Activated naive CD4-positive, alpha-beta T cell treated with anti-CD3 and anti-CD28 coated beads for 36 hours (primary cell): Measurements from ENCODE around the gene ASMTL. TPM values are rescaled to one million over a fixed set of nuclear protein-coding genes. Genes with fewer than 3 reads are reported as not detected.
"Not testable (repeated sequence)": the region's sequence is repeated elsewhere in the genome, so short reads cannot be mapped to it uniquely, and the experiment has no call there.

ENCODE experiments used
- CTCF ChIA-PET: fragments of 350-600 bp; sonication (Branson Sonifier 250); formaldehyde crosslinking; loops from one replicate; lab custom pipeline; 2021; ENCODE audit warnings: antibody characterized with exemption; lab: Charles Lee
- DNase-seq: peaks from one replicate; pipeline ENCODE4 v3.0.0-alpha.2; 2020
- H3K27ac Mint-ChIP-seq: one replicate; pipeline ENCODE4 v1.8.0; 2021; ENCODE audit warnings: mild to moderate bottlenecking, mixed read lengths
- H3K27me3 Mint-ChIP-seq: one replicate; pipeline ENCODE4 v1.8.0; 2021; ENCODE audit warnings: low read depth, mixed read lengths
- H3K36me3 Mint-ChIP-seq: one replicate; pipeline ENCODE4 v1.8.0; 2021; ENCODE audit warnings: low read depth, mixed read lengths
- H3K4me1 Mint-ChIP-seq: one replicate; pipeline ENCODE4 v1.8.0; 2021; ENCODE audit warnings: low read depth, mixed read lengths
- H3K4me3 Mint-ChIP-seq: one replicate; pipeline ENCODE4 v1.8.0; 2021; ENCODE audit warnings: mild to moderate bottlenecking, moderate library complexity, mixed read lengths
- H3K9me3 Mint-ChIP-seq: one replicate; pipeline ENCODE4 v1.8.0; 2021; ENCODE audit warnings: mixed read lengths
- intact Hi-C: fragments of 100-400 bp; cut with micrococcal nuclease; formaldehyde crosslinking; loops from one replicate; pipeline ENCODE4 v1.15.1; 2023
- total RNA-seq, 2 experiments: library from RNA; stranded (reverse); gene quantifications; one replicate each; pipeline ENCODE4 v1.2.3, GENCODE V29; 2021

Gene ASMTL
- total RNA-seq, 2 experiments from 2014 or later: 45.1 to 47.2 TPM

DNA sequence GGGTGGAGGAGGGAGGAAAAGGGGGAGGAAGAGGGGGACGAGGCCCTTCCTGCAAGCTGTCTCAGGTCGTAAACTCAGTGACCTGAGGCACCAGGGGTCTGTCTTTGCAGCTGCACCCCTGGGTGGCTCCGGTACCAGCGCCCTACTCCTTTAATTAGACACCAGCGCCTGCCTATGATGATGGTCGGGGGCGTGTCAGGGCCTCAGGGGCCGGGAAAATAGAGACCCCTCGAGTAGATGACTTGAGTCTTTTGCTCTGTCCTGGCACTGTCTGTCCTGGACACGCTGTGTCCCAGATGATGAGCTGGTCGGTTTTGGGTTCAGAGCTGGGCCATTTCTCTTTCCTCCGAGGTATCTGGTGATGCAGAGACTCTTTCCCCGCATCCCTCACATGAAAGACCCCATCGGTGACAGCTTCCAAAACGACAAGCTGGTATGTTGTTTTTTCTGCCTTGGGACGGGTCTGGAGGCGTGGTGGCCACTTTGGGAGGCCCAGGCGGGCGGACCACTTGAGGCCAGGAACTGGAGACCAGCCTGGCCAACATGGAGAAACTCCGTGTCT lies 72.0 kb downstream of the ASMTL start:
- Mint-ChIP-seq H3K36me3 (peaks cover 20% of the 10 kb centered on the region), H3K27me3 (no peaks in the 10 kb centered on the region), H3K27ac (no peak overlapping the region), H3K4me3 (no peak overlapping the region), H3K9me3 (no peaks in the 10 kb centered on the region), H3K4me1 (peaks cover 3% of the 10 kb centered on the region)
- no peak for DNase-seq
- CTCF ChIA-PET: no interaction called here
- intact Hi-C loops: no loop called here

DNA sequence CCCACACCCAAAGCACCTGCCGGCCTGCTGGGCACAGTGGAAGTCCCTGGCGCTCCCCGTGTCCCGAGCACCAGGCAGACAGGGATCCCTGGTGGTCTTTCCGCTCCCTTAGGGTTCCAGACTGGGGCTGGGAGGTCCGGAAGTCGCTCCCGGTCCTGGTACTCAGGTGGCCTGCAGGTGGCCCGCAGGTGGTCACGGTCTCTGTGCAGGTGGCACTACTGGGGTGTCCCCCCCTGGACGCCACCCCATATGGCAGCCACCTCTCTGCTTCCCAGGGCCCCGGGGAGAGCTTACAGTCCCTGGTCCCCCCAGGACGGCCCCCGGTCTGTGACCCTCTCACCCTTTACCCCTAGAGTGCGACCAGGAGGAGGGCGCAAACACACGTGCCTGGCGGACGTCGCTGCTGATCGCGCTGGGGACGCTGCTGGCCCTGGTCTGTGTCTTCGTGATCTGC lies 74.4 kb downstream of the ASMTL start:
- no peaks in the 10 kb centered on the region for H3K27me3 Mint-ChIP-seq
- no peaks in the 10 kb centered on the region for H3K9me3 Mint-ChIP-seq
- no peak overlapping the region for H3K27ac Mint-ChIP-seq
- peaks cover 3% of the 10 kb centered on the region for H3K4me1 Mint-ChIP-seq
- peaks cover 4% of the 10 kb centered on the region for H3K36me3 Mint-ChIP-seq
- H3K4me3 Mint-ChIP-seq: no peak overlapping the region
- intact Hi-C loops: no loop called here
- CTCF ChIA-PET: no interaction called here
- DNase-seq: no peak

DNA sequence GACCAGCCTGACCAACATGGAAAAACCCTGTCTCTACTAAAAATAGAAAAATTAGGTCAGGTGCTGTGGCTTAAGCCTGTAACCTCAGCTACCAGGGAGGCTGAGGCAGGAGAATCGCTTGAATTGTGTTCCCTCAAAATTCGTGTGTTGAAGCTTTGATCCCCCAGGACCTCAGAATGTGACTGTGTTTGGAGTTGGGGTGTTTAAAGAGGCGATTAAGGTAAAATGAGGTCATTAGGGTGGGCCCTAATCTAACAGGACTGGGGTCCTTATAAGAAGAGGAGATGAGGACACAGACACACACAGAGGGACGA lies 84.4 kb downstream of the ASMTL start:
- no peaks in the 10 kb centered on the region for H3K4me1 Mint-ChIP-seq
- no peak overlapping the region for H3K27ac Mint-ChIP-seq
- DNase-seq: no peak
- H3K27me3 Mint-ChIP-seq: no peaks in the 10 kb centered on the region
- CTCF ChIA-PET: no interaction called here
- H3K9me3 Mint-ChIP-seq: no peaks in the 10 kb centered on the region
- peaks cover 7% of the 10 kb centered on the region for H3K36me3 Mint-ChIP-seq
- intact Hi-C loops: no loop called here
- H3K4me3 Mint-ChIP-seq: no peak overlapping the region

DNA sequence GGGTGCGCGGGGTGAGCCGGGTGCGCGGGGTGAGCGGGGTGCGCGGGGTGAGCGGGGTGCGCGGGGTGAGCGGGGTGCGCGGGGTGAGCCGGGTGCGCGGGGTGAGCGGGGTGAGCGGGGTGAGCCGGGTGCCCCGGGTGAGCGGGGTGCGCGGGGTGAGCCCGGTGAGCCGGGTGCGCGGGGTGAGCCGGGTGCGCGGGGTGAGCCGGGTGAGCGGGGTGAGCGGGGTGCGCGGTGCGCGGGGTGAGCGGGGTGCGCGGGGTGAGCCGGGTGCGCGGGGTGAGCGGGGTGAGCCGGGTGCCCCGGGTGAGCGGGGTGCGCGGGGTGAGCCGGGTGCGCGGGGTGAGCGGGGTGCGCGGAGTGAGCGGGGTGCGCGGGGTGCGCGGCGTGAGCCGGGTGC lies 86.3 kb downstream of the ASMTL start:
- H3K27me3 Mint-ChIP-seq, H3K27ac Mint-ChIP-seq, CTCF ChIA-PET, H3K4me1 Mint-ChIP-seq, intact Hi-C loops, H3K4me3 Mint-ChIP-seq, DNase-seq, H3K9me3 Mint-ChIP-seq: not testable (repeated sequence)
- H3K36me3 Mint-ChIP-seq: peaks cover 14% of the 10 kb centered on the region

DNA sequence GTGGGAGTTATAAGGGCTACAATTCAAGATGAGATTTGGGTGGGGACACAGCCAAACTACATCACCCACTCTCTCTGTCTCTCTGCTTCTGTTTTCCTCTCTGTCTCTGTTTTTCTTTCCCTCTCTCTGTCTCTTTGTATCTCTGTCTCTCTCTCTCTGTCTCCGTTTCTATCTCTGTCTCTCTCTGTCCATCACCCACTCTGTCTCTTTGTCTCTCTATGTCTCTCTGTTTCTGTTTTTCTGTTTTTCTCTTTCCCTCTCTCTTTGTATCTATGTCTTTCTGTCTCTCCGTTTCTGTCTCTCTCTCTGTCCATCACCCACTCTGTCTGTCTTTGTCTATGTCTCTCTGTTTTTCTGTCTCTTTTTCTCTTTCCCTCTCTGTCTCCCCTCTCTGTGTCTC lies 90.8 kb downstream of the ASMTL start:
- H3K27ac Mint-ChIP-seq: no peak overlapping the region
- peaks cover 27% of the 10 kb centered on the region for H3K36me3 Mint-ChIP-seq
- no peaks in the 10 kb centered on the region for H3K4me1 Mint-ChIP-seq
- intact Hi-C loops: no loop called here
- H3K27me3 Mint-ChIP-seq: no peaks in the 10 kb centered on the region
- CTCF ChIA-PET: no interaction called here
- no peak overlapping the region for H3K4me3 Mint-ChIP-seq
- DNase-seq: no peak
- H3K9me3 Mint-ChIP-seq: peaks cover 4% of the 10 kb centered on the region

GRCh38 chrX:1361275-1361674 lies 91.4 kb downstream of the ASMTL start:
- intact Hi-C loops: no loop called here
- H3K27ac Mint-ChIP-seq: no peak overlapping the region
- H3K27me3 Mint-ChIP-seq: no peaks in the 10 kb centered on the region
- H3K4me3 Mint-ChIP-seq: no peak overlapping the region
- DNase-seq: no peak
- H3K36me3 Mint-ChIP-seq: peaks cover 27% of the 10 kb centered on the region
- CTCF ChIA-PET: no interaction called here
- H3K9me3 Mint-ChIP-seq: peaks cover 4% of the 10 kb centered on the region
- H3K4me1 Mint-ChIP-seq: no peaks in the 10 kb centered on the region

GRCh38 chrX:1360171-1360570 lies 92.5 kb downstream of the ASMTL start:
- Mint-ChIP-seq H3K4me3 (no peak overlapping the region), H3K4me1 (peaks cover 2% of the 10 kb centered on the region), H3K36me3 (peaks cover 27% of the 10 kb centered on the region), H3K9me3 (peaks cover 4% of the 10 kb centered on the region), H3K27ac (no peak overlapping the region), H3K27me3 (no peaks in the 10 kb centered on the region)
- CTCF ChIA-PET: no interaction called here
- intact Hi-C loops: no loop called here
- no peak for DNase-seq

GRCh38 chrX:1359477-1359873 lies 93.2 kb downstream of the ASMTL start:
- Mint-ChIP-seq H3K36me3 (peaks cover 23% of the 10 kb centered on the region), H3K4me1 (peaks cover 2% of the 10 kb centered on the region), H3K27me3 (no peaks in the 10 kb centered on the region), H3K27ac (no peak overlapping the region), H3K9me3 (peaks cover 4% of the 10 kb centered on the region), H3K4me3 (no peak overlapping the region)
- CTCF ChIA-PET: no interaction called here
- intact Hi-C loops: no loop called here
- DNase-seq: no peak

GRCh38 chrX:1358793-1359476 lies 93.8 kb downstream of the ASMTL start:
- Mint-ChIP-seq H3K36me3 (peaks cover 23% of the 10 kb centered on the region), H3K27ac (no peak overlapping the region), H3K27me3 (no peaks in the 10 kb centered on the region), H3K4me3 (no peak overlapping the region), H3K4me1 (peaks cover 6% of the 10 kb centered on the region), H3K9me3 (peaks cover 4% of the 10 kb centered on the region)
- DNase-seq: no peak
- CTCF ChIA-PET: no interaction called here
- intact Hi-C loops: no loop called here

DNA sequence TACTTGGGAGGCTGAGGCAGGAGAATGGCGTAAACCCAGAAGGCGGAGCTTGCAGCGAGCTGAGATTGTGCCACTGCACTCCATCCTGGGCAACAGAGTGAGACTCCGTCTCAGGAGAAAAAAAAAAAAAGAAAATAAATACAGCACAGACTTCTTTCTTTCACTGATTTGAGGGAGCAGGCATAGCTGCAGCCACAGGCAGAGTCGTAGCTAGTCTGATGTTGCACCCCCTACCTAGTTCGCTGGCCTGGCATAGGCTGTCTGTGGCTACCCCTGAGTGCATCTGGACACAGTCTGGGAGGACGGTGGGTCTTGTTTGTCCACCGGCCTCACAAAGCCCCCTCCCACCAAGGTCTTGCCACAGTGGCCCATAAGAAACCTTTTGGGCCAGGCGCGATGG lies 94.7 kb downstream of the ASMTL start:
- H3K27me3 Mint-ChIP-seq: no peaks in the 10 kb centered on the region
- peaks cover 6% of the 10 kb centered on the region for H3K4me1 Mint-ChIP-seq
- no peak overlapping the region for H3K27ac Mint-ChIP-seq
- H3K9me3 Mint-ChIP-seq: peaks cover 4% of the 10 kb centered on the region
- intact Hi-C loops: no loop called here
- no peak for DNase-seq
- H3K4me3 Mint-ChIP-seq: no peak overlapping the region
- H3K36me3 Mint-ChIP-seq: peaks cover 23% of the 10 kb centered on the region
- CTCF ChIA-PET: no interaction called here

GRCh38 chrX:1355131-1356046 lies 97.3 kb downstream of the ASMTL start:
- H3K9me3 Mint-ChIP-seq: peaks cover 4% of the 10 kb centered on the region
- peaks cover 6% of the 10 kb centered on the region for H3K4me1 Mint-ChIP-seq
- intact Hi-C loops: no loop called here
- CTCF ChIA-PET: no interaction called here
- no peak overlapping the region for H3K27ac Mint-ChIP-seq
- no peak for DNase-seq
- peaks cover 16% of the 10 kb centered on the region for H3K36me3 Mint-ChIP-seq
- no peak overlapping the region for H3K4me3 Mint-ChIP-seq
- no peaks in the 10 kb centered on the region for H3K27me3 Mint-ChIP-seq

- intact Hi-C loops: no loop called here
- Mint-ChIP-seq H3K9me3 (peaks cover 4% of the 10 kb centered on the region), H3K36me3 (peaks cover 13% of the 10 kb centered on the region), H3K4me1 (peaks cover 6% of the 10 kb centered on the region), H3K27ac (no peak overlapping the region), H3K4me3 (no peak overlapping the region), H3K27me3 (no peaks in the 10 kb centered on the region)
- no peak for DNase-seq
- CTCF ChIA-PET: no interaction called here
Measured at GRCh38 chrX:1354036-1355019, 98.4 kb downstream of the ASMTL start.
